Neural cell (in vitro differentiated cells): ENCODE results near the gene GABRR1. TPM values are rescaled to one million over a fixed set of nuclear protein-coding genes. Genes with fewer than 3 reads are reported as not detected.

ENCODE experiments used
- H2AFZ ChIP-seq: fragments of 200-600, 300-800 bp; sonication (generic), shearing (Covaris generic); 2 replicates; pipeline ENCODE4 v1.6.0; 2014; ENCODE audit warnings: low read depth, mild to moderate bottlenecking, antibody characterized with exemption, low read length, moderate library complexity
- H3F3A ChIP-seq: fragments of 200-600 bp; shearing (Covaris generic); 2 replicates; pipeline ENCODE4 v1.6.1; 2016; ENCODE audit warnings: mild to moderate bottlenecking, moderate library complexity, mixed read lengths, antibody characterized with exemption, low read length; ENCODE audit not compliant: insufficient read depth, poor library complexity, severe bottlenecking
- H3K27ac ChIP-seq: fragments of 200-600, 300-800 bp; sonication (generic), shearing (Covaris generic); 2 replicates; pipeline ENCODE4 v1.5.1; 2014; ENCODE audit warnings: mild to moderate bottlenecking, low read length, moderate library complexity
- H3K27me3 ChIP-seq: fragments of 300-800, 200-600 bp; sonication (generic), shearing (Covaris generic); 2 replicates; pipeline ENCODE4 v1.6.0; 2014; ENCODE audit warnings: mild to moderate bottlenecking, low read depth, low read length, moderate library complexity; ENCODE audit not compliant: insufficient read depth
- H3K36me3 ChIP-seq: fragments of 300-800, 200-600 bp; sonication (generic), shearing (Covaris generic); 2 replicates; pipeline ENCODE4 v1.5.1; 2014; ENCODE audit warnings: mild to moderate bottlenecking, antibody characterized with exemption, low read length, moderate library complexity; ENCODE audit not compliant: insufficient read depth
- H3K4me2 ChIP-seq: fragments of 300-800, 200-600 bp; sonication (generic), shearing (Covaris generic); 2 replicates; pipeline ENCODE4 v1.6.0; 2014; ENCODE audit warnings: mild to moderate bottlenecking, low read length
- H3K4me3 ChIP-seq: fragments of 300-800, 200-600 bp; sonication (generic), shearing (Covaris generic); 2 replicates; pipeline ENCODE4 v1.5.1; 2014; ENCODE audit warnings: mild to moderate bottlenecking, low read length, moderate library complexity
- H3K79me2 ChIP-seq: fragments of 200-600 bp; shearing (Covaris generic); replicated peaks from 2 replicates; pipeline ENCODE4 v1.6.0; 2014; ENCODE audit warnings: mild to moderate bottlenecking, low read length, moderate library complexity; ENCODE audit not compliant: insufficient read depth
- H3K9ac ChIP-seq: fragments of 300-800, 200-600 bp; sonication (generic), shearing (Covaris generic); 2 replicates; pipeline ENCODE4 v1.6.1; 2016; ENCODE audit warnings: mild to moderate bottlenecking, low read length, mixed read lengths
- H3K9me2 ChIP-seq: fragments of 200-600 bp; shearing (Covaris generic); 2 replicates; pipeline ENCODE4 v1.6.1; 2016; ENCODE audit warnings: mild to moderate bottlenecking, low read length, mixed read lengths; ENCODE audit not compliant: insufficient read depth
- H3K9me3 ChIP-seq: fragments of 200-600, 300-800 bp; sonication (generic), shearing (Covaris generic); 2 replicates; pipeline ENCODE4 v1.6.1; 2016; ENCODE audit warnings: mild to moderate bottlenecking, mixed run types, low read length, moderate library complexity, mixed read lengths
- H4K20me1 ChIP-seq: fragments of 200-600 bp; shearing (Covaris generic); 2 replicates; pipeline ENCODE4 v1.6.1; 2016; ENCODE audit warnings: mild to moderate bottlenecking, mixed run types; ENCODE audit not compliant: insufficient read depth
- EP300 ChIP-seq: fragments of 450-650 bp; conservative IDR thresholded peaks from 2 replicates; pipeline ENCODE4 v1.6.1; 2014; ENCODE audit warnings: antibody characterized with exemption, mild to moderate bottlenecking, moderate library complexity; ENCODE audit not compliant: poor library complexity, severe bottlenecking
- EZH2 ChIP-seq: fragments of 200-600, 300-800 bp; shearing (Covaris generic), sonication (generic); IDR thresholded peaks from 2 replicates; pipeline ENCODE4 v1.6.1; 2014; ENCODE audit warnings: antibody characterized with exemption, low read length, borderline replicate concordance, mild to moderate bottlenecking; ENCODE audit not compliant: insufficient read depth, poor library complexity, severe bottlenecking
- MXI1 ChIP-seq: fragments of 450-650 bp; conservative IDR thresholded peaks from 2 replicates; pipeline ENCODE4 v1.6.1; 2014; ENCODE audit warnings: antibody characterized with exemption, mild to moderate bottlenecking; ENCODE audit not compliant: poor library complexity, severe bottlenecking
- POLR2AphosphoS5 ChIP-seq: IDR thresholded peaks from 2 replicates; pipeline ENCODE4 v1.6.1; 2012
- RAD21 ChIP-seq: fragments of 450-650 bp; conservative IDR thresholded peaks from 2 replicates; pipeline ENCODE4 v1.6.1; 2014; ENCODE audit warnings: antibody characterized with exemption, mild to moderate bottlenecking, moderate library complexity
- SMC3 ChIP-seq: fragments of 450-650 bp; conservative IDR thresholded peaks from 2 replicates; pipeline ENCODE4 v1.6.1; 2014; ENCODE audit warnings: antibody characterized with exemption, mild to moderate bottlenecking, moderate library complexity; ENCODE audit not compliant: poor library complexity
- TAF1 ChIP-seq: IDR thresholded peaks from 2 replicates; pipeline ENCODE4 v1.6.1; 2012; ENCODE audit warnings: low read depth
- polyA plus RNA-seq: library from polyadenylated mRNA; depleted of rRNA; stranded (reverse); fragments of >200 nt; gene quantifications from 2 replicates; pipeline ENCODE4 v1.2.3, GENCODE V29; 2014
- TF ChIP-seq, protein P1 (sequence below): fragments of 450-650 bp; IDR thresholded peaks from 2 replicates; pipeline ENCODE4 v1.5.1; 2014; ENCODE audit warnings: antibody characterized with exemption, mild to moderate bottlenecking, moderate library complexity; ENCODE audit not compliant: poor library complexity, severe bottlenecking
- TF ChIP-seq, protein P2 (sequence below): IDR thresholded peaks from 2 replicates; pipeline ENCODE4 v1.6.1; 2012; ENCODE audit warnings: borderline replicate concordance

The GABRR1 gene
- polyA plus RNA-seq, 1 donor from 2014 or later, result not detected

DNA sequence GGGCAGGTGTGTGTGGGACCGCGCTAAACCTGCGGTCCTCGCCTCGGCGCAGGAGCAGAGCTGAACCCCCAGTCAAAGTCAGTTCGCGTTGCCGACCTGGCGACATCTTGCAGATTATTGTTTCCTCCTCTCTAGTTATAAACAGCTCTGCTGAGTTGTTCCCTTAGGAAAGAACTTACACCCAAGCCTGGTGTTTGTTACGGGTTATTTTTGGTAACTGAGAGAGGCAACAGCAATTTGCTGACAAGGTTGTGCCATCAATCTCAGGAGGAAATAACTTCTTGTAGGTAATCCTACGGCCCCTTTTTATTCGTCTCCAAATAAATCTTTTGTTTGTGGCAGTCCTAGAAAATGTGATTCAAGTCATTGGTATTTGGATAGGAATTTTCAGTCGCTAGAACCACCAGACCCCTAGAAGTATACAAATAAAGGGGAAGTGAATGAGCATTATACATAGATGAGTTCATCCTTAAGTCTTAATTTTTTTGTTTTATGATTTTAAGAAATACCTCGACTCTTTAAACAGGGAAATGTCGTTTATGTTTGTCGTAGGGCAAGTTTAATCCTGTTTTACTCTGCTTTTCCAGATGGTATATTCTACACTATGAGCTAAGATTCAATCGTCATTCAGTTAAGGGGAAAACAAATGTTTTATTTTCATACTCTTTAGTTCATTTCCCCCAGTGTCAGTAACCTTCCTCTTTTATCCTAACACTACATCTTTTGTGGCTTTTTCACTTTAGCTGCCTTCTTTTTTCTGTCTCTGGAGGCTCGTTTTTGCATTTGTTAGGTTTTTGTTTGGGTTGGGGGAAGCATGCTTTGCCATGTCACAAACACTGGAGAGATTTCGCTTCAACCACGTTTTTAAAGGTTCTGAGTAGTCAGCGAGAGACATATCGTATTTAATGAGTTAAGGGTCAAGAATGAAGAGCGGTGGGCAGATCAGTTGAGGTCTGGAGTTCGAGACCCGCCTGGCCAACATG lies 70.1 kb downstream of the GABRR1 start:
- H3K9ac ChIP-seq, result peak overlapping the region; percentile 68
- peaks cover 14% of the 10 kb centered on the region for H3K27me3 ChIP-seq
- no peak overlapping the region for H3K27ac ChIP-seq
- TF ChIP-seq, protein P1, sequence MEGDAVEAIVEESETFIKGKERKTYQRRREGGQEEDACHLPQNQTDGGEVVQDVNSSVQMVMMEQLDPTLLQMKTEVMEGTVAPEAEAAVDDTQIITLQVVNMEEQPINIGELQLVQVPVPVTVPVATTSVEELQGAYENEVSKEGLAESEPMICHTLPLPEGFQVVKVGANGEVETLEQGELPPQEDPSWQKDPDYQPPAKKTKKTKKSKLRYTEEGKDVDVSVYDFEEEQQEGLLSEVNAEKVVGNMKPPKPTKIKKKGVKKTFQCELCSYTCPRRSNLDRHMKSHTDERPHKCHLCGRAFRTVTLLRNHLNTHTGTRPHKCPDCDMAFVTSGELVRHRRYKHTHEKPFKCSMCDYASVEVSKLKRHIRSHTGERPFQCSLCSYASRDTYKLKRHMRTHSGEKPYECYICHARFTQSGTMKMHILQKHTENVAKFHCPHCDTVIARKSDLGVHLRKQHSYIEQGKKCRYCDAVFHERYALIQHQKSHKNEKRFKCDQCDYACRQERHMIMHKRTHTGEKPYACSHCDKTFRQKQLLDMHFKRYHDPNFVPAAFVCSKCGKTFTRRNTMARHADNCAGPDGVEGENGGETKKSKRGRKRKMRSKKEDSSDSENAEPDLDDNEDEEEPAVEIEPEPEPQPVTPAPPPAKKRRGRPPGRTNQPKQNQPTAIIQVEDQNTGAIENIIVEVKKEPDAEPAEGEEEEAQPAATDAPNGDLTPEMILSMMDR, result no peak
- TF ChIP-seq TAF1 (no peak), RAD21 (no peak), POLR2AphosphoS5 (no peak), EZH2 (no peak), MXI1 (no peak), SMC3 (no peak), EP300 (no peak)
- TF ChIP-seq, protein P2, sequence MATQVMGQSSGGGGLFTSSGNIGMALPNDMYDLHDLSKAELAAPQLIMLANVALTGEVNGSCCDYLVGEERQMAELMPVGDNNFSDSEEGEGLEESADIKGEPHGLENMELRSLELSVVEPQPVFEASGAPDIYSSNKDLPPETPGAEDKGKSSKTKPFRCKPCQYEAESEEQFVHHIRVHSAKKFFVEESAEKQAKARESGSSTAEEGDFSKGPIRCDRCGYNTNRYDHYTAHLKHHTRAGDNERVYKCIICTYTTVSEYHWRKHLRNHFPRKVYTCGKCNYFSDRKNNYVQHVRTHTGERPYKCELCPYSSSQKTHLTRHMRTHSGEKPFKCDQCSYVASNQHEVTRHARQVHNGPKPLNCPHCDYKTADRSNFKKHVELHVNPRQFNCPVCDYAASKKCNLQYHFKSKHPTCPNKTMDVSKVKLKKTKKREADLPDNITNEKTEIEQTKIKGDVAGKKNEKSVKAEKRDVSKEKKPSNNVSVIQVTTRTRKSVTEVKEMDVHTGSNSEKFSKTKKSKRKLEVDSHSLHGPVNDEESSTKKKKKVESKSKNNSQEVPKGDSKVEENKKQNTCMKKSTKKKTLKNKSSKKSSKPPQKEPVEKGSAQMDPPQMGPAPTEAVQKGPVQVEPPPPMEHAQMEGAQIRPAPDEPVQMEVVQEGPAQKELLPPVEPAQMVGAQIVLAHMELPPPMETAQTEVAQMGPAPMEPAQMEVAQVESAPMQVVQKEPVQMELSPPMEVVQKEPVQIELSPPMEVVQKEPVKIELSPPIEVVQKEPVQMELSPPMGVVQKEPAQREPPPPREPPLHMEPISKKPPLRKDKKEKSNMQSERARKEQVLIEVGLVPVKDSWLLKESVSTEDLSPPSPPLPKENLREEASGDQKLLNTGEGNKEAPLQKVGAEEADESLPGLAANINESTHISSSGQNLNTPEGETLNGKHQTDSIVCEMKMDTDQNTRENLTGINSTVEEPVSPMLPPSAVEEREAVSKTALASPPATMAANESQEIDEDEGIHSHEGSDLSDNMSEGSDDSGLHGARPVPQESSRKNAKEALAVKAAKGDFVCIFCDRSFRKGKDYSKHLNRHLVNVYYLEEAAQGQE, result no peak
- no peaks in the 10 kb centered on the region for H3K9me2 ChIP-seq
- peak overlapping the region; percentile 85 for H3K4me3 ChIP-seq
- no peaks in the 10 kb centered on the region for H3K9me3 ChIP-seq
- H3K36me3 ChIP-seq, result no peaks in the 10 kb centered on the region
- H3F3A ChIP-seq, result no peaks in the 10 kb centered on the region
- H3K4me2 ChIP-seq, result peak overlapping the region; percentile 70
- no peaks in the 10 kb centered on the region for H3K79me2 ChIP-seq
- H4K20me1 ChIP-seq, result no peaks in the 10 kb centered on the region
- peak overlapping the region; percentile 45 for H2AFZ ChIP-seq

DNA sequence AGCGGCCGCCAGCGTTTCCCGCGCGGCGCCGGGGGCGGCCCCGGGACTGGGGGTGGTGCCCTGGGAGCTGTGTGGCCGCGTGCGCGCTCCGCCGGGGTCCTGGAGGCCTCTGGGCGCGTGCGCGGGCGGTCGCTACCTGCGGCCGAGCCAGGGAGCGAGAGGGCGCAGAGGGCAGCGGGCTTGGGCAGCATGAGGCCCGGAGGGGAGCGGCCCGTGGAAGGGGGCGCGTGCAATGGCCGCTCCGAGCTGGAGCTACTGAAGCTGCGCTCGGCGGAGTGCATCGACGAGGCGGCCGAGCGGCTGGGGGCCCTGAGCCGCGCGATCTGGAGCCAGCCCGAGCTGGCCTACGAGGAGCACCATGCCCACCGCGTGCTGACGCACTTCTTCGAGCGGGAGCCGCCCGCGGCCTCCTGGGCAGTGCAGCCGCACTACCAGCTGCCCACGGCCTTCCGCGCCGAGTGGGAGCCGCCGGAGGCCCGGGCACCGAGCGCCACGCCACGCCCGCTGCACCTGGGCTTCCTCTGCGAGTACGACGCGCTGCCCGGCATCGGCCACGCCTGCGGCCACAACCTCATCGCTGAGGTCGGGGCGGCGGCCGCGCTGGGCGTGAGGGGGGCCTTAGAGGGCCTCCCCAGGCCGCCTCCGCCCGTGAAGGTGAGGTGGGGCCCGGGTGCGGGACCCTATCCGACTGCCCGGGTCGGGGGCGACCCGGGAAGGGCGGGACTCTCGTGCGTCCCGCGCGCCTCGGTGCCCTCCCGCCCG lies 71.0 kb downstream of the GABRR1 start, which contains the start of gene PM20D2:
Gene PM20D2 (plus strand): TSS at position 100 of the 762 bp plus-strand sequence. CDS start 90 bp downstream, at position 190.
- H3K9ac ChIP-seq, result peak within 1 kb of the TSS; percentile 68
- H3K9me3 ChIP-seq, result no peaks in the 10 kb centered on the region
- no peak within 1 kb of the TSS for H3K27ac ChIP-seq
- H3K4me3 ChIP-seq, result peak within 1 kb of the TSS; percentile 85
- H3K9me2 ChIP-seq, result no peaks in the 10 kb centered on the region
- TF ChIP-seq RAD21, result no peak
- TF ChIP-seq MXI1, result peak; percentile 71
- peak; percentile 20 for TF ChIP-seq SMC3
- H3K79me2 ChIP-seq, result no peaks in the 10 kb centered on the region
- no peaks in the 10 kb centered on the region for H4K20me1 ChIP-seq
- H3K36me3 ChIP-seq, result no peaks in the 10 kb centered on the region
- H3K27me3 ChIP-seq, result peaks cover 14% of the 10 kb centered on the region
- H2AFZ ChIP-seq, result peak within 1 kb of the TSS; percentile 45
- peak within 1 kb of the TSS; percentile 70 for H3K4me2 ChIP-seq
- H3F3A ChIP-seq, result no peaks in the 10 kb centered on the region
